ENCODE data around the gene WDR19. TPM values are rescaled to one million over a fixed set of nuclear protein-coding genes. Genes with fewer than 3 reads are reported as not detected.

WDR19 gene
- total and polyA plus RNA-seq, 11 donors = 4.3 to 15.6 (median 8.1) TPM

- intact Hi-C loops (cut with DNase I) = no loop called here
- 75 to 87% (median 82%) methylated on average over 1 of the region's 1 CpG for WGBS, 4 donors
Observed at GRCh38 chr4:39146211-39146610, 36.1 kb upstream of the WDR19 start.

GRCh38 chr4:39154009-39154408 is 28.3 kb upstream of the WDR19 start:
- Histone ChIP-seq H3K4me3 (no peak overlapping the region), H3K27me3 (no peaks in the 10 kb centered on the region), H3K36me3 (no peaks in the 10 kb centered on the region), H3K9me3 (no peaks in the 10 kb centered on the region), H3K27ac (no peak overlapping the region), H3K4me1 (no peaks in the 10 kb centered on the region)
- DNase-seq (no peak), ATAC-seq (no peak)
- intact Hi-C loops (cut with DNase I) = no loop called here
- 94 to 97% (median 96%) methylated on average over 4 of the region's 4 CpGs for WGBS, 4 donors
- TF ChIP-seq CTCF (IDR thresholded peaks at IDR 0.05) = no peak
- no peak for TF ChIP-seq POLR2A (IDR thresholded peaks at IDR 0.05)

More at GRCh38 chr4:39146211-39146610, 36.1 kb upstream of the WDR19 start:
- H3K27me3 ChIP-seq = peaks cover 0 to 2% (median 0%) of the 10 kb centered on the region in 9 donors
- no peaks in the 10 kb centered on the region for H3K9me3 ChIP-seq
- TF ChIP-seq CTCF (IDR thresholded peaks at IDR 0.05) (no peak), POLR2A (IDR thresholded peaks at IDR 0.05) (no peak)
- no peaks in the 10 kb centered on the region for H3K36me3 ChIP-seq
- H3K4me1 ChIP-seq = no peaks in the 10 kb centered on the region
- H3K27ac ChIP-seq = no peak overlapping the region
- DNase-seq (no peak), ATAC-seq (no peak)
- no peak overlapping the region for H3K4me3 ChIP-seq

GRCh38 chr4:39157520-39157919 is 24.8 kb upstream of the WDR19 start:
- TF ChIP-seq CTCF (IDR thresholded peaks at IDR 0.05) = no peak
- TF ChIP-seq POLR2A (IDR thresholded peaks at IDR 0.05) = no peak
- no peaks in the 10 kb centered on the region for H3K4me1 ChIP-seq
- no peak for ATAC-seq
- no peaks in the 10 kb centered on the region for H3K36me3 ChIP-seq
- no peak overlapping the region for H3K4me3 ChIP-seq
- H3K9me3 ChIP-seq = no peaks in the 10 kb centered on the region
- H3K27me3 ChIP-seq = no peaks in the 10 kb centered on the region
- H3K27ac ChIP-seq = no peak overlapping the region
- WGBS, 4 donors = 81 to 92% (median 86%) methylated on average over 2 of the region's 2 CpGs
- DNase-seq = no peak
- intact Hi-C loops (cut with DNase I) = no loop called here

GRCh38 chr4:39166177-39166576 is 16.2 kb upstream of the WDR19 start:
- Histone ChIP-seq H3K27me3 (no peaks in the 10 kb centered on the region), H3K27ac (no peak overlapping the region), H3K36me3 (no peaks in the 10 kb centered on the region), H3K4me3 (no peak overlapping the region), H3K9me3 (peaks cover 0 to 13% (median 0%) of the 10 kb centered on the region in 12 donors), H3K4me1 (no peaks in the 10 kb centered on the region)
- DNase-seq (no peak), ATAC-seq (no peak)
- no peak for TF ChIP-seq POLR2A (IDR thresholded peaks at IDR 0.05)
- no peak for TF ChIP-seq CTCF (IDR thresholded peaks at IDR 0.05)
- intact Hi-C loops (cut with DNase I) = no loop called here
- 63 to 71% (median 64%) methylated on average over 3 of the region's 3 CpGs for WGBS, 4 donors
